OCI-M2 (cell line): ENCODE results near the gene ARID3A.
"Not testable (repeated sequence)": the region's sequence is repeated elsewhere in the genome, so short reads cannot be mapped to it uniquely, and the experiment has no call there.

Source experiments
- DNase-seq: peaks from one replicate; lab custom pipeline; 2025; ENCODE audit not compliant: unreplicated experiment; lab: John Stamatoyannopoulos, UW

The ARID3A gene

DNA sequence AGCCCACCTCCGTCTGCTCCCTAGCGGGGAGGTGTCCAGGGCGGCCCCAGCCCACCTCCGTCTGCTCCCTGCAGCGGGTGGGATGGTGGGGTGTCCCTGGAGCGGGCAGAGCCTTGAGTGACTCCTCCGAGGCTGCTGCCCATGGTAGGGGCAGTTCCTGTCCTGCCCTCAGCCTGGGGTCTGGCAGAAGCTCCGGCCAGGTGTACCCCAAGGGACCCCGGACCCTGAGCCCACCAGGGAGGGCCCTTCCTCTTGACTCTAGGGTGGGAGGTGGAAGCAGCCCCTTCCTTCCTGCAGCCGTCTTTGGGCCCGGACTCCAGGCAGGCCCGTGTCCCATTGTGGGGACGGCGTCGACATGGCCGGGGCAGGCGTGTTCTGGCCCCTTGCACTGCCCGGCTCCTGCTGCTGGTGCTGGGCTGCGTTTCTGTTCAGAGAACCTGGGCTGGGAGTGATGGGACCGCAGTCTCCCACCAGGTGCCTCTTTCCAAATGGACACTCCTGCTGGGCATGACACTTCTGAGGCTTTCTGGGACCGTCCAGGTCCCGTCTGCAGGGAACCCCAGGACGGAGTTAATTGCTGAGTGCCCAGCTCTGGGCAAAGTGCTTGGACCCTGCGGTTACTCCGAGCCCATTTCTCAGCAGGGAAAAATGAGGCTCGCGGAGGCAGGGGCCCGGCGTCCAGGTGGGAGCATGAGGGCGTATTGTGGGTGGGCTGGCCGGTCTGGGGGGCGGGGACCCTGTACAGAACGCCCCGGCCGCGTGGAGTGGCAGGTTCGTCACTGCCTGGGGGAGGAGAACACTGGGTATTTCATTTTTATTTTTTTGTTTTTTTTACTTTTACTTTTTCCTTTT lies 19.8 kb downstream of the ARID3A start:
- no peak for DNase-seq

DNA sequence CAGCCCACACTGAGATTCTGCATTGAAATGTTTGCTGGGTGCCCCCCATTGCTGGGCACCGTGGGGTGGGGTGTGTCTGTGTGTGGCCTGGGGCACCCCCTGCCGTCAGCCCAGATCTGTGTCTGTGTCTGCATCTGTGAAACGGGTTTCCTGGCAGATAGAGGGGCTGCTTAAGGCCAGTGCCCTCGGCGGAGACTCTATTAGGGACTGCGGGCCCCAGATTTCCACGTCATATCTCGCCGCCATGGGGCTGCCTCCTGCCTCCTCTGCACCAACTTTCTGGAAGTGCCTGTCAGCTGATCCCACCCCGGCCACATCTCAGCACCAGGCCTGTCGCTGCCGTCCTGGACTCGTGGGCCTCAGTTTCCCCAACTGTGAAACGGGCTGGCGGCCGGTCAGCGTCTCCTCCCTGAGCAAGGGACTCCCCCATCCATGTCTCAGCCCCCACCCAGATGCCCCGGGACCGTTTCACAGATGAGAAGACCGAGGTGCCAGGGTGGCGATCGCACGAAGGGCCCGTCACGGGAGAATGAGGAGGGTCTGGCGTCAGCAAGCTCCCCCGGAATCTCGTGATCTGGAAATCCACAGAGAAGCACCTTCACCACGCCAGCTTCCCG lies 21.4 kb downstream of the ARID3A start:
- DNase-seq, result no peak

DNA sequence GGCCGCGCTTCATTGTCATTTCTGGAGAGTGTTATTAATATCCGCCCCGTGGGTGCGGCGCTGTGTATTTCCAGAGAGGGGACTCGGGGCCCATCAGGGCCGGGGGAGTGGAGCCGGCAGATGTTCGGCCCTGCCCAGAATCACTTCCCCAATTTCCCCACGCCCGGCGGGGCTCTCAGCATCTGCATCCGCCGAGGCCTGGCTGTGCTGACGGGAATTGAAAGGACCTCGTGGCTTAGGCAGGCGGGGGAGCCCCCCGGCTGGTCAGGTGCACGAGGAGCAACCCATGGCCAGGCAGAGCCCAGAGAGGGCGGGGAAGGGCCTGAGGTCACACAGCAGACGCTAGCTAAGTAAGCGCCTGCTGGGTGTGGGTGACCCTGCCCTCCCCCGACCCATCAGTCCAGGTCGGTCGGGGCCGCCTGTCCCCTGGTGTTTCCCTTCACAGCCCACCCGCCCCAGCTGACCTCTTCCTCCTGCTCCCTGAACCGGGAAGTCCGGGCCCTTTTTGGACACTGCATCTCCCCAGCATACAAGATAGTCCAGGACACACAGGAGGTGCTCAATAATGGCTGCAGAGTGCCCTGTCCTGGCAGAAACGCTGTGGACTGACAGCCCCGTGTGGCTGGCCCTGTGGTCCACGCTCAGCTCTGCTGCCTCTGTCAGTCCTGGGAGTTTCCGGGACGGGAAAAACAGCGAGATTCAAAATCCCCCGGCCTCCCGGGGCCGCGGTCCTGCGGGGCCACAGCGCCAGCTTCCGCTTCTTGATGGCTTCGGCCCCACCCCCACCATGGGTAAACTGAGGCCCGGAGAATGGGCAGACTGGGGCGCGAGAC lies 22.1 kb downstream of the ARID3A start:
- DNase-seq, result no peak

DNA sequence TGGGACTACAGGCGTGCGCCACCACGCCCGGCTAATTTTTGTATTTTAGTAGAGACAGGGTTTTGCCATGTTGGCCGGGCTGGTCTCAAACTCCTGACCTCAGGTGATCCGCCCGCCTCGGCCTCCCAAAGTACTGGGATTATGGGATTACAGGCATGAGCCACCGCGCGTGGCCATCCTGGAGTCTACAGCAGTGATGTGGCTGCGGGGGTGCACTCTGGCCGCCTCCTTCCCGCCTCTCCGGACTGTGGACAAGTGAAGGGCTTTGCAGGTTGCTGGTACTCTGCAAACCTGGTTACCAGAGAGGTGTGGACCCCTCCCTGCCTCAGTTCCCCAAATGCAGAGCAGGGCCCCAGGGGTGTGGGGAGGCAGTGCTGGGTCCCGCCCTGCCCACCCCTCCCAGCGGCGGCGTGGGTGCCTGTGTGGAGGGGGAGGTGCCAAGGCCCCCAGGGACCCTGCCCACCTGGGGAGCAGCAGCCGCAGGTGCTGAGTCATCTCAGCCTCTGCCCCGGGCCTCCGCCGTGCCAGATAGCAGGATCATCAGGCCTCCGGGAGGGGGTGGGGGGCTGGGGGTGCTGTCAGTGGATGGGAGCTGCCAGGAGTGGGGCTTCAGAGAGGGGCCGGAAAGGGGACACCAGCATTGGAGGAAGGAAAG lies 23.1 kb downstream of the ARID3A start:
- no peak for DNase-seq

- DNase-seq, result no peak
These were observed 24.7 kb downstream of the ARID3A start for GRCh38 chr19:950352-951066.

DNA sequence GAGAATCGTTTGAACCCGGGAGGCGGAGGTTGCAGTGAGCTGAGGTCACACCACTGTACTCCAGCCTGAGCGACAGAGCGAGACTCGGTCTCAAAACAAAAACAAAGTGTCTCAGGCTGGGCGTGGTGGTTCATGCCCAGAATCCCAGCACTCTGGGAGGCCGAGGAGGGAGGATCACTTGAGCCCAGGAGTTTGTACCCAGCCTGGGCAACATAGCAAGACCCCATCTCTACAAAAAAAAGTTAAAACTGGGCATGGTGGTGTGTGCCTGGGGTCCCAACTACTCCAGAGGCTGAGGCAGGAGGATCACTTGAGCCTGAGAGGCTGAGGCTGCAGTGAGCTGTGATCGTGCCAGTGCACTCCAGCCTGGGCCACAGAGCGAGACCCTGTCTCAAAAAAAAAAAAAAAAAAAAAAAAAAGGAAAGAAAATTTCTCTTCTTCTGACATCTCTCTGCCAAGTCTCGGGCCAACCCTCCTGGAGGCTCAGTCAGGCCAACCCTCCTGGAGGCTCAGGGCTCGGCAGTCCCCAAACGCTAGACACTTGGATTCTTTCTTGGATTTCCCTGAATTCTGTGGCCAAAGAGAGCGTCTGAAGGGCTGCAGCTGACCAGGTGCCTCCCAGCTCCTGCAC lies 26.3 kb downstream of the ARID3A start:
- DNase-seq, result no peak

DNA sequence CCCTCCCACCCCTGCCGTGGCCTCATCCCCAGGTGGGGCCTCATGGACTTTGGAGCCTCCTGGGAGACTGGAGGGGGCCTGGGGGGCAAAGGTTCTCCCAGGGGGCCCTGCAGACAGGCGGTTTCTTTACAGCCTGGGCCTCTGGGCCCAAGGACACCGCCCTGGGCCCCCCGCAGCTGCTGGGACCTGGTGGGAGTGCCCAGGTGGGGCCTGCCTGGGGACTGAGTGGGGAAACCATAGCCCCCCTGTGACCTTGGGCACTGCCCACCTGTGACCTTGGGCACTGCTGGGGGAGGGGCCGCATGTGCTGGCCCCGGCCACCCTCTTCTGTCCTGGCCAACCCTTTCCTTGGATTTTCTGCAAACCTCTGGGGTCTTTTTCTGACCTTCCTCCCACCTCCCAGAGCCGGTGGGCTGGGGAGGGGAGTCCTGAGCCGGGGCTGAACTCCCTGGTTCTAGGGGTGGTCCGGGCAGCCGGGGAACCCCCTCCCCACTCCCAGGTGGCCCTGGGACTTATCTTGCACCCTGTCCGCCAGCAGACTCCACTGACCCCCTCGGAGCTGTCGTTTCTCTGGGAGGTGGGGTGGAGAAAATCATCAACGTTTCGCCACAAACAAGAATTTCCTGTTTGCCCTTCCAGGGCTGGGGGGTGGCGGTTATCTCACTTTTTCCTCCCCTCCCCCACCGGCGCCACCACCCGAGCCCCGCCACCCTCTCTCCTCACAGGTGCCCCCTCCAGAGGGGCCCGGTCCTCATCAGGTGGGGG lies 27.0 kb downstream of the ARID3A start:
- no peak for DNase-seq

- DNase-seq, result no peak
These were observed 27.8 kb downstream of the ARID3A start for GRCh38 chr19:953445-954271.

DNA sequence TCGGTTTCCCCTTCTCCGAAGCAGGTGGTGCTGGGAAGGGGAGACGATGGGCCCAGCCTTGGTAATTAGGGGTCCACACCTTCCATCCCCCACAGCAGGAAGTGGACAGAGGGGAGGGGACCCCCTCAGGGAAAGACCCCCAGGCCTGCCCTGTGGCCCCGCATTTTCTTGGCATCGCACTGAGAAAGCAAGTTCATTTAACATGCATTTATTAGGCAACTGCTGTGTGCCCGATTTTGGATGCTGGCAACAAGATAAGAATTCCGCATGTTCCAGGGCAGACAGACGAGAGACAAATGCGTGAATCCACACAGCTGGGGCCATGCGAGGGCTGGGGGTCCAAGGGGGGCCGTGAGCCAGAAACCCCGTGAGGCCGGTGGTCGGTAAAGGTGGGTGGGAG lies 28.4 kb downstream of the ARID3A start:
- no peak for DNase-seq

DNA sequence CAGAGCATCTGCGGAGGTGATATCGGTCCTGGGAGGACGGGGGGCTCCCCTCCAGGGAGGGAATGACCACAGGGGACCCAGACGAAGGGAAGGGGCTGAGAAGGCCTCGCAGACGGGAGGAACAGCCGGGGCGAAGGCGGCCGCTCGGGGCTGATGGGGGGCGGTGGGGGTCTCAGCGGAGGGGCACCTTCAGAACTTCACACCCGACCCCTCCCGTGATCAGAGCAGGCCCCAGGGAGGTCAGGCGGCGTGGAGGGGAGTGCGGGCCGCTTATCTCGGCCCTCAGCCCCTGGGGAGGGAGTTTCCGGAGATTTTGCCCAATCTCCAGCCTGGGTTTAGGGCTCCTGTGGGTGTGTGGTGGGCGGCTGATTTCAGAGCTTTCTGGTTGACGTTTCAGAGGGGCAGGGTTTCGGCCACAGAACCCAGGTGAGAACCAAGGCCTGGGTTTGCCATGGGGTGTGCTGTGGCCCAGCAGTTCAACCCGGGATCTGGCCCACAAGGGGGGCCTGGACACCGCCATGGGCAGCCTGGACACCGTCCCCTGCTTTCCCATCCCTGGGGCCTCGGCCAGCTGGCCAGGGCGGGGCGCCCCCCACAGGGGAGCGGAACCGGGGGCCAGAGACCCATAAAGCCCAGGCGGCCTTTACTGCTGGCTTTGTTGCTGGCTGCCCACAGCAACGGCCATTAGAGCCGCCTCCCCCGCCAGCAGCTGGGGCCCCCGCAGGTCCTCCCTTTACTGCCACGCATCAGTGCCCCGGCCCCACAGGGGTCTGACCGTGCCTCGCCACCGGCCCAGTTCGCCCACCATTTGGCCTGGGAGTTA lies 29.0 kb downstream of the ARID3A start:
- DNase-seq, result peak; percentile 11

GRCh38 chr19:955803-956765 lies 30.2 kb downstream of the ARID3A start:
- no peak for DNase-seq

DNA sequence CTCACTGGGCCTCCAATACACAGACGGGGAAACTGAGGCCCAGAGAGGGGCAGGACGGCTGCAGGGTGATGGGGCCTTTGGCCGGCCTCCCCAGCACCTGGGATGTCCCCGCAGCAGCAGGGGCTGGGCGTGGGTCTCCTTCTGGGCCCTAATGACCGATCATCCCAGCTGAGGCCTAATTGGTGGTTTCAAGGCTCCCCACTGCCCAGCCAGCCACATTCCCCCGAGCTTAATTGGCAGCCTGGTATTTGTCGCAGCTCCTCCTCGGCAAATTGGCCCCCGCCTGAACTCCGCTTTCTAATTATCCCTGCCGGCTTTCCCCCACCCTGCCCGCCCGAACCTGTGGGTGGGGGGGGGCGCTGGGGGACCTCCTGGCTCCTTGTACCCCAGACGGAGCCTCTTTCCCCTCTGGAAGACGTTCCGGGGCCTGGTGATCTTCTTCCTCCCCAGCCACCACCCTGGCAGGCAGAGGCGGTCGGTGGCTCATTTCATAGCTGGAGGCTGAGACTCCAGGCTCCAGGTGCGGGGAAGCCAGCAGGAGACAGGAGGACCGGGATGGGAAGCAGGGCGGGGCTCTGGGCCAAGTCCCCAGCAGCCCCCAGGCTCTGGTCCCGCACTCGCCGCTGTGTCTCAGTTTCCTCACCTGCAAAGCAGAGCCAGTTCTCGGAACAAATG lies 31.1 kb downstream of the ARID3A start:
- no peak for DNase-seq

GRCh38 chr19:957578-957977 lies 31.7 kb downstream of the ARID3A start:
- not testable (repeated sequence) for DNase-seq

DNA sequence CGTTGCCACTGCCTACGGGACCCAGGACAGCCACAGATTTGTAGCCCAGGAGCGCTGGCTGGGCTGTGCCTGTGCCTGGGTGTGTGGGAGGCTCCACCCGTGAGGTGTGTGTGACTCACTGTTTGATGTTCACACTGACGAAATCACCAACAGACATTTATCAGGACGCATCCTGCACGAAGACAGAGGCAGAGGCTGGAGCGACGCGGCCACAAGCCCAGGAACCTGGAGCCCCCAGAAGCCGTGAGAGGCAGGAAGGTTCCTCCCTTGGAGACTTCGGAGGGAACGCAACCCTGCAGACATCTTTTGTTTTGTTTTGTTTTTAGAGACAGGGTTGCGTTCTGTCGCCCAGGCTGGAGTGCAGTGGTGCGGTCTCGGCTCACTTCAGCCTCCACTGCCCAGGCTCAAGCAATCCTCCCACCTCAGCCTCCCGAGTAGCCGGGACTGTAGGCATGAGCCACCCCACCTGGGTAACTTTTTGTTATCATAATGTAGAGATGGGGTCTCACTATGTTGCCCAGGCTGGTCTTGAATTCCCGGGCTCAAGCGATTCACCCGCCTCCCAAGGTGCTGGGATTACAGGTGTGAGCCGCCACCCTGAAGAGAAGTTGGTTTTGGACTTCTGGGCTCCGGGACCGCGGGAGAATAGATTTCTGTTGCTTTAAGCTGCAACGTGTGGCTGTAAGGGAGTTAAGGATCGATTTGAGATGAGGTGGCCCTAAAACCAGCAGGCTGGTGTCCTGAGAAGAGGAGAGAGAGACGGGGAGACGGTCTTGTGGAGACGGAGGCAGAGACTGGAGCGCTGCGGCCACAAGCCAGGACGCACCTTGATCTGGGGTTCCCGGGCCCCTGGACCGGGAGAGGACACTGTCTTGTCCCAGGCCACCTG lies 33.4 kb downstream of the ARID3A start:
- DNase-seq, result no peak

DNA sequence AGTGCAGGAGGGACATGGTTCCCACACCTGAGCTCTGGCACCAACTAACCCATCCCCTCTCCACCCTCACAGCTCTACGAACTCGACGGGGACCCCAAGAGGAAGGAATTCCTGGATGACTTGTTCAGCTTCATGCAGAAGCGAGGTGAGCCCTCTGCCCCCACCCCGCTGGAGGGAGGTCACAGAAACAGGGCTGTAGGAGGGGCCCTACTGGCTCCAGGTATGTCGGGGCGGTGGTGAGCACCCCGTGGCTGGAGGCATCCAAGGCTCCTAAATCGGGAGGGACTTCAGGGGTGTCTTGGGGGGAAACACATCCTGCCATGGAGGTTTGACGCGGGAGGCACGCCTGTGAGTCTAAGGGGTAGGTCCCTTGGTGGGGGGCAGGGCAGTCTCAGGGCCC lies 34.2 kb downstream of the ARID3A start:
- no peak for DNase-seq
